ENCODE data around the gene PPRC1.
A peak's percentile ranks its signal among the peaks of the same experiment; 100 is the strongest.

The PPRC1 gene

GRCh38 chr10:102119417-102120141, 13.3 kb upstream of the PPRC1 start:
- DNase-seq = peak; percentile 9 to 69 (median 49)

- DNase-seq = peak; percentile 48 to 76 (median 68)
Measured at GRCh38 chr10:102120142-102120990, 12.5 kb upstream of the PPRC1 start, which contains the start of gene LDB1. LDB1 (minus strand) TSS chr10:102120368; CDS start chr10:102120110, 258 bp downstream.

- DNase-seq = peak in 2 of 6 experiments; percentile 27 to 45
Measured at GRCh38 chr10:102120991-102121738, 11.7 kb upstream of the PPRC1 start.

GRCh38 chr10:102121739-102122372, 11.0 kb upstream of the PPRC1 start:
- DNase-seq = no peak

- no peak for DNase-seq
Measured at GRCh38 chr10:102122450-102122849, 10.4 kb upstream of the PPRC1 start.

- DNase-seq = no peak
Measured at GRCh38 chr10:102123223-102123622, 9.6 kb upstream of the PPRC1 start.

GRCh38 chr10:102131286-102132170, 1.3 kb upstream of the PPRC1 start:
- DNase-seq = no peak

GRCh38 chr10:102132193-102132562, 662 bp upstream of the PPRC1 start:
- DNase-seq = no peak

- peak in 5 of 6 experiments; percentile 8 to 38 (median 32) for DNase-seq
Measured at GRCh38 chr10:102133373-102134195, 744 bp downstream of the PPRC1 start.

GRCh38 chr10:102134416-102134815, 1.6 kb downstream of the PPRC1 start:
- DNase-seq = no peak

- DNase-seq = no peak
Measured at GRCh38 chr10:102135956-102136526, 3.2 kb downstream of the PPRC1 start.

- peak in 3 of 6 experiments; percentile 9 to 44 (median 18) for DNase-seq
Measured at GRCh38 chr10:102139281-102140110, 6.7 kb downstream of the PPRC1 start.

- DNase-seq = no peak
Measured at GRCh38 chr10:102140218-102140617, 7.4 kb downstream of the PPRC1 start.

GRCh38 chr10:102140913-102141540, 8.2 kb downstream of the PPRC1 start:
- DNase-seq = no peak

GRCh38 chr10:102141583-102142107, 8.8 kb downstream of the PPRC1 start:
- DNase-seq = no peak

- no peak for DNase-seq
Measured at GRCh38 chr10:102146971-102147428, 14.2 kb downstream of the PPRC1 start.

GRCh38 chr10:102147561-102147960, 14.7 kb downstream of the PPRC1 start:
- DNase-seq = no peak

GRCh38 chr10:102148275-102148674, 15.4 kb downstream of the PPRC1 start:
- DNase-seq = no peak
